ENCODE data around the gene FUOM.

FUOM gene

DNA sequence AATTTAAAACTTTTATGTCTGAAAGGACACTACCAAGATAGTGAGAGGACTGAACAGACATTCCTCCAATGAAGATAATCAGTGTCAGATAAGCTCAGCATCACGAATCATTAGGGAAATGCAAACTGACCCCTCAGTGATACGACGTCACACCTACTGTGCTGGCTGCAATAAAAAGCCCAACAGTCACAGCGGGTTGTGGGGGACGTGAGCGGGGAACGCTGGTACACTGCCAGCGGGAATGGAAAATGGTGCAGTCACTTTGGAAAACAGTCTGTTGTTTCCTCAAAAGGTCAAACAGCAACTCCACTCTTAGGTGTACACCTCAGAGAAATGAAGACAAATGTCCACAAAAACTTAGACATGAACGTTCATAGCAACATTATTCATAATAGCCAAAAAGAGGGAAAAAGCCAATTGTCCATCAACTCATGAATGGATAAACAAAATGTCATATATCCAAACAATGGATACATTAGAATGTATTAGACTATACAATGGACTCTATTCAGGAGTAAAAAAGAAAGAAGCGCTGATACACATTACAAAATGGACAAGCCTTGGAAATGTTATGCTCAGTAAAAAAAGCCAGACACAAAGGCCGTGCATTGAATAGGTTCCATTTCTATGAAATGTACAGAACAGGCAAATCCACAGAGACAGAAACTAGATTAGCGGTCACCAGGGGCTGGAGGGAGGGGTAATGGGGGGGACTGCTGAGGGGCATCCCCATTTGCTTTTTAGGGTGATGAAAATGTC, 17.7 kb upstream of the FUOM start:
- TF ChIP-seq POLR2AphosphoS5 (IDR thresholded peaks at IDR 0.05; ENCODE audit: low read depth) = no peak
- no peak for TF ChIP-seq GABPA (IDR thresholded peaks at IDR 0.05; ENCODE audit: low read depth)
- no peak for TF ChIP-seq SPI1 (IDR thresholded peaks at IDR 0.05; ENCODE audit: borderline replicate concordance, low read depth)
- TF ChIP-seq, protein P1, sequence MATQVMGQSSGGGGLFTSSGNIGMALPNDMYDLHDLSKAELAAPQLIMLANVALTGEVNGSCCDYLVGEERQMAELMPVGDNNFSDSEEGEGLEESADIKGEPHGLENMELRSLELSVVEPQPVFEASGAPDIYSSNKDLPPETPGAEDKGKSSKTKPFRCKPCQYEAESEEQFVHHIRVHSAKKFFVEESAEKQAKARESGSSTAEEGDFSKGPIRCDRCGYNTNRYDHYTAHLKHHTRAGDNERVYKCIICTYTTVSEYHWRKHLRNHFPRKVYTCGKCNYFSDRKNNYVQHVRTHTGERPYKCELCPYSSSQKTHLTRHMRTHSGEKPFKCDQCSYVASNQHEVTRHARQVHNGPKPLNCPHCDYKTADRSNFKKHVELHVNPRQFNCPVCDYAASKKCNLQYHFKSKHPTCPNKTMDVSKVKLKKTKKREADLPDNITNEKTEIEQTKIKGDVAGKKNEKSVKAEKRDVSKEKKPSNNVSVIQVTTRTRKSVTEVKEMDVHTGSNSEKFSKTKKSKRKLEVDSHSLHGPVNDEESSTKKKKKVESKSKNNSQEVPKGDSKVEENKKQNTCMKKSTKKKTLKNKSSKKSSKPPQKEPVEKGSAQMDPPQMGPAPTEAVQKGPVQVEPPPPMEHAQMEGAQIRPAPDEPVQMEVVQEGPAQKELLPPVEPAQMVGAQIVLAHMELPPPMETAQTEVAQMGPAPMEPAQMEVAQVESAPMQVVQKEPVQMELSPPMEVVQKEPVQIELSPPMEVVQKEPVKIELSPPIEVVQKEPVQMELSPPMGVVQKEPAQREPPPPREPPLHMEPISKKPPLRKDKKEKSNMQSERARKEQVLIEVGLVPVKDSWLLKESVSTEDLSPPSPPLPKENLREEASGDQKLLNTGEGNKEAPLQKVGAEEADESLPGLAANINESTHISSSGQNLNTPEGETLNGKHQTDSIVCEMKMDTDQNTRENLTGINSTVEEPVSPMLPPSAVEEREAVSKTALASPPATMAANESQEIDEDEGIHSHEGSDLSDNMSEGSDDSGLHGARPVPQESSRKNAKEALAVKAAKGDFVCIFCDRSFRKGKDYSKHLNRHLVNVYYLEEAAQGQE (IDR thresholded peaks at IDR 0.05; ENCODE audit: insufficient replicate concordance, low read depth) = no peak
- TF ChIP-seq, protein P2, sequence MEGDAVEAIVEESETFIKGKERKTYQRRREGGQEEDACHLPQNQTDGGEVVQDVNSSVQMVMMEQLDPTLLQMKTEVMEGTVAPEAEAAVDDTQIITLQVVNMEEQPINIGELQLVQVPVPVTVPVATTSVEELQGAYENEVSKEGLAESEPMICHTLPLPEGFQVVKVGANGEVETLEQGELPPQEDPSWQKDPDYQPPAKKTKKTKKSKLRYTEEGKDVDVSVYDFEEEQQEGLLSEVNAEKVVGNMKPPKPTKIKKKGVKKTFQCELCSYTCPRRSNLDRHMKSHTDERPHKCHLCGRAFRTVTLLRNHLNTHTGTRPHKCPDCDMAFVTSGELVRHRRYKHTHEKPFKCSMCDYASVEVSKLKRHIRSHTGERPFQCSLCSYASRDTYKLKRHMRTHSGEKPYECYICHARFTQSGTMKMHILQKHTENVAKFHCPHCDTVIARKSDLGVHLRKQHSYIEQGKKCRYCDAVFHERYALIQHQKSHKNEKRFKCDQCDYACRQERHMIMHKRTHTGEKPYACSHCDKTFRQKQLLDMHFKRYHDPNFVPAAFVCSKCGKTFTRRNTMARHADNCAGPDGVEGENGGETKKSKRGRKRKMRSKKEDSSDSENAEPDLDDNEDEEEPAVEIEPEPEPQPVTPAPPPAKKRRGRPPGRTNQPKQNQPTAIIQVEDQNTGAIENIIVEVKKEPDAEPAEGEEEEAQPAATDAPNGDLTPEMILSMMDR (IDR thresholded peaks at IDR 0.05; ENCODE audit: insufficient read depth, low read length) = no peak
- H3K27ac ChIP-seq (replicated peaks) = no peak overlapping the region
- DNase-seq (ENCODE audit: low read depth in 1 of 2, low spot score in 1 of 2) = no peak
- H3K4me3 ChIP-seq (replicated peaks; ENCODE audit: insufficient read depth, low read length) = no peak overlapping the region
- peaks cover 4% of the 10 kb centered on the region for H3K27me3 ChIP-seq (ENCODE audit: insufficient read depth, poor library complexity, severe bottlenecking)

DNA sequence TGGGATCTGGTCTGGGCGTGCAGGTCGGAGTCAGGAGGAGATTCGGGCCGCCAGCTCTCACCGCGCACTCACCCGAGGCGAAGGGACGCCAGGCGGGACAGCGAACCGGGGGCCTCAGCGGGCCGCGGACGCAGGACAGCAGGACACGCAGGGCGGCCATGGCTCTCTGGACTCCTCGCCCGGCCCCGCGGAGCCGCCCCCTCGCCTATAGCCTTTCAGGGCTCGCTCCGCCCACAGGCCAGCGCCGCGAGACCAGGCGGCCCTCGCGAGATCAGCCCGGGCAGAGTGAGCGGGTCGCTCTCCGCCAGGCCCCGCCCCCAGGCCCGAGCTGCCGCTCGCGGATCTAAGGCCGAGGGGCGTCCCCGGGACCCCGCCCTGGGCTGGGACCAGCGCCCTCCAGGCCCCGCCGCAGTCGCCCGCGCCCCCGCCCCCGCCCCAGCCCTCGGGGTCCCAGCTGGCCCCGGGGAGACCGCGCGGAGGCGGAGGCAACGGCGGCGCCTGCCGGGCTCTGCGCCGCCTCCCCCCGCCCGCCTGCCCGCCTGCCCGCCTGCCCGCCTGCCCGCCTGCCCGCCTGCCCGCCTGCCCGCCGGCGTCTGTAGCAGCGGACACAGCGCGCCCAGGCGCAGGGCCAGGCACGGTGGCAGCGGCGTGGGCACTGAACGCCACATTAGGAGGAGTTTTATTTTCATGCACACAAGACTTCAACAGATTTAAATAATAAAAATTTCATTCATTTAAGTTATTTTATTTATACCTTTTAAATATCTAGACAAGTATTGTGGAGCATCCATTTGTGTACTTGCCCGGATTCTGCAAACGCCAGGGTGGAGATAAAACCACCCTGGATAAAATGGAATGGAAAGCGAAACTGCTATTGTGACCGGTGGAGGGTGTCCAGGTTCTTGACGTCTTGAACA, 15.6 kb upstream of the FUOM start, which contains the start of gene ECHS1:
ECHS1 (minus strand) TSS at position 181 of the 917 bp plus-strand sequence; CDS start at position 160, 21 bp downstream.
- H3K27ac ChIP-seq (replicated peaks) = peak within 1 kb of the TSS; percentile 69
- peak; percentile 86 to 93 for DNase-seq (ENCODE audit: low read depth in 1 of 2, low spot score in 1 of 2)
- TF ChIP-seq, protein P2 (IDR thresholded peaks at IDR 0.05; ENCODE audit: insufficient read depth, low read length) = no peak
- TF ChIP-seq, protein P1 (IDR thresholded peaks at IDR 0.05; ENCODE audit: insufficient replicate concordance, low read depth) = peak; percentile 27
- TF ChIP-seq POLR2AphosphoS5 (IDR thresholded peaks at IDR 0.05; ENCODE audit: low read depth) = peak; percentile 58; the same call in 1 of the 2 replicates
- H3K27me3 ChIP-seq (ENCODE audit: insufficient read depth, poor library complexity, severe bottlenecking) = no peaks in the 10 kb centered on the region
- H3K4me3 ChIP-seq (replicated peaks; ENCODE audit: insufficient read depth, low read length) = peak within 1 kb of the TSS; percentile 96

DNA sequence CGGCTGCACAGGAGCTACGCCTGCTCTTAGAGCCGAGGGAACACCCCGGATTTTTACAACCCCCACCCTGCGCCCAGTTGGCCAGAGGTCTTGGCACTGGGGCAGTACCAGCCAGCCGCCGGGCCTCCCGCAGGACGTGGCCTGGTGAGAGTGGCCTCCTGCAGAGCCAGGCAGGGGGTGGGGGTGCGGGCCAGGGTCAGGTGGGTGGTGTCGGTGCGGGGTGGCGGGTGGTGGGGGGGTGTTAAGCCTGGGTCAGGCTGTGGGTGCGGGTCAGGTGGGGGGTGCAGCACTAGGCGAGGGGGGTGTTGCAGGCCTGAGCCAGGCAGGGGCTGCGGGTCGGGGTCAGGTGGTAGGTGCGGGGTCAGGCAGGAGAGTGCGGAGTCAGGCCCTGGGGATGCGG, 14.7 kb upstream of the FUOM start:
- peak overlapping the region; percentile 96 for H3K4me3 ChIP-seq (replicated peaks; ENCODE audit: insufficient read depth, low read length)
- no peak overlapping the region; the same call in 1 of the 2 replicates for H3K27ac ChIP-seq (replicated peaks)
- DNase-seq (ENCODE audit: low read depth in 1 of 2, low spot score in 1 of 2) = no peak

More for the DNA sequence above, 14.7 kb upstream of the FUOM start:
- TF ChIP-seq, protein P1 (IDR thresholded peaks at IDR 0.05; ENCODE audit: insufficient replicate concordance, low read depth) = no peak
- TF ChIP-seq POLR2AphosphoS5 (IDR thresholded peaks at IDR 0.05; ENCODE audit: low read depth) (no peak), SPI1 (IDR thresholded peaks at IDR 0.05; ENCODE audit: borderline replicate concordance, low read depth) (no peak), GABPA (IDR thresholded peaks at IDR 0.05; ENCODE audit: low read depth) (no peak)
- TF ChIP-seq, protein P2 (IDR thresholded peaks at IDR 0.05; ENCODE audit: insufficient read depth, low read length) = no peak
- H3K27me3 ChIP-seq (ENCODE audit: insufficient read depth, poor library complexity, severe bottlenecking) = no peaks in the 10 kb centered on the region
